H54 (cell line): ENCODE data around the gene ZNF423.
A peak's percentile ranks its signal among the peaks of the same experiment; 100 is the strongest.

ENCODE experiments used
- DNase-seq: peaks from one replicate; pipeline ENCODE4 v3.0.0; 2011; ENCODE audit warnings: low spot score, mixed read lengths; ENCODE audit not compliant: insufficient read length
- FAIRE-seq: peaks from 3 replicates; lab custom pipeline; 2011; peaks lifted over from hg19 to GRCh38; lab: Jason Lieb, UNC
- POLR2A ChIP-seq: IDR thresholded peaks from 2 replicates; pipeline ENCODE4 v1.6.1; 2011; ENCODE audit warnings: low read depth, mild to moderate bottlenecking, low read length

The ZNF423 gene

GRCh38 chr16:49533422-49533821 lies 322.5 kb downstream of the ZNF423 start:
- DNase-seq (no peak), FAIRE-seq (no peak)
- no peak for TF ChIP-seq POLR2A

GRCh38 chr16:49532873-49533272 lies 323.0 kb downstream of the ZNF423 start:
- FAIRE-seq (no peak), DNase-seq (no peak)
- no peak for TF ChIP-seq POLR2A

GRCh38 chr16:49531931-49532840 lies 323.7 kb downstream of the ZNF423 start:
- no peak for DNase-seq
- TF ChIP-seq POLR2A, result no peak
- no peak for FAIRE-seq

GRCh38 chr16:49531425-49531824 lies 324.5 kb downstream of the ZNF423 start:
- DNase-seq, result no peak
- TF ChIP-seq POLR2A, result no peak
- no peak for FAIRE-seq

GRCh38 chr16:49530427-49530970 lies 325.4 kb downstream of the ZNF423 start:
- no peak for DNase-seq
- no peak for FAIRE-seq

GRCh38 chr16:49529411-49530045 lies 326.4 kb downstream of the ZNF423 start:
- DNase-seq (no peak), FAIRE-seq (no peak)
- TF ChIP-seq POLR2A, result no peak

More at GRCh38 chr16:49530427-49530970, 325.4 kb downstream of the ZNF423 start:
- TF ChIP-seq POLR2A, result no peak

GRCh38 chr16:49528866-49529288 lies 327.0 kb downstream of the ZNF423 start:
- TF ChIP-seq POLR2A, result no peak
- FAIRE-seq (no peak), DNase-seq (no peak)

GRCh38 chr16:49528060-49528865 lies 327.6 kb downstream of the ZNF423 start:
- peak; percentile 12 for DNase-seq
- FAIRE-seq, result no peak

GRCh38 chr16:49527611-49528010 lies 328.3 kb downstream of the ZNF423 start:
- no peak for DNase-seq
- FAIRE-seq, result no peak
- TF ChIP-seq POLR2A, result no peak

More at GRCh38 chr16:49528060-49528865, 327.6 kb downstream of the ZNF423 start:
- TF ChIP-seq POLR2A, result no peak

- DNase-seq, result no peak
- no peak for FAIRE-seq
- TF ChIP-seq POLR2A, result no peak
These were observed 329.0 kb downstream of the ZNF423 start for GRCh38 chr16:49526860-49527365.

- FAIRE-seq, result no peak
These were observed 331.0 kb downstream of the ZNF423 start for GRCh38 chr16:49524947-49525315.

GRCh38 chr16:49524216-49524946 lies 331.5 kb downstream of the ZNF423 start:
- TF ChIP-seq POLR2A, result no peak
- FAIRE-seq, result no peak
- DNase-seq, result no peak

More at GRCh38 chr16:49524947-49525315, 331.0 kb downstream of the ZNF423 start:
- DNase-seq, result no peak
- no peak for TF ChIP-seq POLR2A
